GM12801 (cell line): Measurements from ENCODE around the gene PIEZO1.

Experiments
- TF ChIP-seq, protein P1 (sequence below): IDR thresholded peaks from one replicate; pipeline ENCODE4 v1.5.1; 2011; ENCODE audit warnings: control low read depth; ENCODE audit not compliant: insufficient read length; ENCODE audit errors: extremely low read depth

Gene PIEZO1

DNA sequence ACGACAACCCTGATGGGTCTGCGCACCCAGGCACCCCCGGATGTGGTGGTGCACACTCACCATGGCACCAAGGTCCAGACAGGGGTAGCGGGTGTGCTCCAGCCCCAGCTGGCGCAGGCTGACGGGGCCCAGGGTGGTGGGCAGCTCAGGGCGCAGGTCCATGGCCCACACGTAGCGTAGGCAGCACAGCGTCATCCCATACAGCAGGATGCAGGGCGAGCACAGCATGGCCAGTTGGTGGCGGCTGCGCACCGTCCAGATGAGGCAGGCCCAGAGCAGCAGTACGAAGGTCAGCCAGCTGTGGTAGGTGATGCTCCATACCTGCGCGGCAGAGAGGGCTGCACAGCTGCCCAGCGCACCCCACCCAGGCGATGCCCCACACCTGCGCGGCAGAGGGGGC is 48.9 kb downstream of the PIEZO1 start:
- TF ChIP-seq, protein P1, sequence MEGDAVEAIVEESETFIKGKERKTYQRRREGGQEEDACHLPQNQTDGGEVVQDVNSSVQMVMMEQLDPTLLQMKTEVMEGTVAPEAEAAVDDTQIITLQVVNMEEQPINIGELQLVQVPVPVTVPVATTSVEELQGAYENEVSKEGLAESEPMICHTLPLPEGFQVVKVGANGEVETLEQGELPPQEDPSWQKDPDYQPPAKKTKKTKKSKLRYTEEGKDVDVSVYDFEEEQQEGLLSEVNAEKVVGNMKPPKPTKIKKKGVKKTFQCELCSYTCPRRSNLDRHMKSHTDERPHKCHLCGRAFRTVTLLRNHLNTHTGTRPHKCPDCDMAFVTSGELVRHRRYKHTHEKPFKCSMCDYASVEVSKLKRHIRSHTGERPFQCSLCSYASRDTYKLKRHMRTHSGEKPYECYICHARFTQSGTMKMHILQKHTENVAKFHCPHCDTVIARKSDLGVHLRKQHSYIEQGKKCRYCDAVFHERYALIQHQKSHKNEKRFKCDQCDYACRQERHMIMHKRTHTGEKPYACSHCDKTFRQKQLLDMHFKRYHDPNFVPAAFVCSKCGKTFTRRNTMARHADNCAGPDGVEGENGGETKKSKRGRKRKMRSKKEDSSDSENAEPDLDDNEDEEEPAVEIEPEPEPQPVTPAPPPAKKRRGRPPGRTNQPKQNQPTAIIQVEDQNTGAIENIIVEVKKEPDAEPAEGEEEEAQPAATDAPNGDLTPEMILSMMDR = no peak

DNA sequence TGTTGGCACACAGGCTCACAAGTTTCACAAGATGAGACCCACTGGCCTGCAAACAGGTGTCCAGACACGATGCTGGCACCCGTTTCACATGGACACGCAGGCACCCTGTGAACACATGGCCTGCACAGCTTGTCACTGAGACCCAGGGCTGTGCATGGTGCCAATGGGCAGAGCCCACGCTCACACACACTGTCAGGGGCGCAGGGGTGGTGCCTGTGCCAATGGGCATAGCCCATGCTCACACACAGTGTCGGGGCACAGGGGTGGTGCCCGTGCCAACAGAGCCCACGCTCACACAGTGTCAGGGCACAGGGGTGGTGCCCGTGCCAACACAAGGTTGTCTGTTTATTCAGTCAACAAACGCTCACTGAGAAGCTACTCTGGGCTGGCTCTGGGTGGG is 49.4 kb downstream of the PIEZO1 start:
- TF ChIP-seq, protein P1 = no peak

DNA sequence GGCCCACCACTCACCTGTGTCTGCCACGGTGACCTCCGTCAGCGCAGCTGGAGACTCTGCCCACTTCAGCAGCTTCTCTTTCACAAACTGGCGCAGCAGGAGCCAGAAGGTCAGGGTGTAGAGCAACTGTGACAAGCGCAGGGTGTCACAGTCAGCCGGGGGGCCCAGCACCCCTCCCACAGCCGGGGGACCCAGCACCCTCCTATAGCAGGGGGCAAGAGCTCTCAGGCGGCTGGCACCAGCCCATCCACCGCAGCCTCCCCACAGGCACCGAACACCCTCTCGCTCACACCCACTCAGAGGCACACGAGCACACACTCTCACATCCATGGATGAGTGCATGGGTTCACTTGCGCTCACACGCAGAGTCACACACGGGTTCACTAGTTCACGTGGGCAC is 49.9 kb downstream of the PIEZO1 start:
- TF ChIP-seq, protein P1 = no peak

DNA sequence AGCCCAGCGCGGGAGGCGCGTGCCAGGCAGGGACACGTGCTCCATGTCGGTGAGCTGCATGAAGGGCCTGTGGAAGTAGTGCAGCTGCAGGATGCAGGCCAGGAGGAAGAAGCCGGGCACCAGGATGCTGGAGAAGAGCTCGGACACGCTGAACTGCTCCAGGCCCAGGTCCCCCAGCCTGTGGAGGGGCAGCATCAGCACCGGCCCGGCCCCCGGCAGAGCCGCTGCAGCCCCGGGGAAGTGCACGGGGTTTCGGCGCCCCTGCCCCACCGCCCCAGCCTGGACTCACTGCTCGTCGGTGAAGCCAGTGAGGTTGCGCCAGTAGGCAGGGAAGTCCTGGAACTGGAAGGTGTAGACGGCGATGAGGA is 50.7 kb downstream of the PIEZO1 start:
- TF ChIP-seq, protein P1 = no peak

DNA sequence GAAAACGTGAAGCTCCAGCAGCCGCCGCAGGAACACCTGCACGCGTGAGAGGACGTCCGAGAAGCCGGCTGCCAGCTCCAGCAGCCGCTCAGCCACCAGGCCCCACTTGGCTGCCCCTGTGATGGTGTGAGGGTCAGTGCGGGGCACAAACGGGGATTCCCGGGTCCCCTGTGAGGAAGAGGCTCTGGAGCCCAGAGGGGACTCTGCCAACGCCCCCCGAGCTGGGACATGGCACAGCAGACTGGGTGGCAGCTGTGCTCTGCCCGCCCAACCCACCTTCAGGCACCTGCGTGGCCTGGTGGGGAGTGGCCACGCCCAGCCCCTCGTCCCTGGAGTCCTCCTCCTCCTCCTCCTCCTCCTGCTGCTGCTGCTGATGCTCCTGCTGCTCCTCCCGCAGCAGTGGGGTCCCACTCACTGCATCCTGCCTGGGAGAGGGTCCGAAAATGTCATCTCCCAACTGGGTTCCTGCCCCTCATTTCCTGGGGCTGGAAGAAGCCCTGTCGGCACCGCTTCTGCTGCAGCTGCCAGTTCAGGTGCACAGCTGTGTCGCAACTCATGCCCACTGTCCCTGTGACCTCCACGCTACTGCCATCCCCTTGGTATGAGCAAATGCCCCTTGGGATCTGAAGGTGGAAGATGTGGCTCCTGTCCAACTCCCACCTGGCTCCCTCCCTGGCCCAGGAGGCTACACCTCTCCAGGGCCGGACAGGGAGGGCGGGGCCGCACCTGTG is 51.2 kb downstream of the PIEZO1 start:
- TF ChIP-seq, protein P1 = no peak

DNA sequence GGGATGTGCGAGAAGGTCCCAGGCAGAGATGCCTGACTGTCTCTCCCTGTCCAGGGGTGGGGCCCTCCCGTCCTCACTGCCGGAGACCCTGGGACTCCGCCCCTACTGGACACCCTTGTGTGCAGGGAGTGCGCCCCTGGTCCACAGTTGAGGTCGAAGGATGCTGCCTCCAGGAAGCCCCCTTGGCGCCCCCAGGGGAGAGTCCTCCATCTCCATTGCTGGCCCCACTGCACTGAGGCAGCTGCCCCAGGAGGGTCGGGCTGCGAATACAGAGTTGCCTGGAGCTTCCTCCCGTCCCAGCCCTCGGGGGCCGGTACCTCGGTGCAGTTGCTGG is 52.1 kb downstream of the PIEZO1 start:
- TF ChIP-seq, protein P1 = no peak

DNA sequence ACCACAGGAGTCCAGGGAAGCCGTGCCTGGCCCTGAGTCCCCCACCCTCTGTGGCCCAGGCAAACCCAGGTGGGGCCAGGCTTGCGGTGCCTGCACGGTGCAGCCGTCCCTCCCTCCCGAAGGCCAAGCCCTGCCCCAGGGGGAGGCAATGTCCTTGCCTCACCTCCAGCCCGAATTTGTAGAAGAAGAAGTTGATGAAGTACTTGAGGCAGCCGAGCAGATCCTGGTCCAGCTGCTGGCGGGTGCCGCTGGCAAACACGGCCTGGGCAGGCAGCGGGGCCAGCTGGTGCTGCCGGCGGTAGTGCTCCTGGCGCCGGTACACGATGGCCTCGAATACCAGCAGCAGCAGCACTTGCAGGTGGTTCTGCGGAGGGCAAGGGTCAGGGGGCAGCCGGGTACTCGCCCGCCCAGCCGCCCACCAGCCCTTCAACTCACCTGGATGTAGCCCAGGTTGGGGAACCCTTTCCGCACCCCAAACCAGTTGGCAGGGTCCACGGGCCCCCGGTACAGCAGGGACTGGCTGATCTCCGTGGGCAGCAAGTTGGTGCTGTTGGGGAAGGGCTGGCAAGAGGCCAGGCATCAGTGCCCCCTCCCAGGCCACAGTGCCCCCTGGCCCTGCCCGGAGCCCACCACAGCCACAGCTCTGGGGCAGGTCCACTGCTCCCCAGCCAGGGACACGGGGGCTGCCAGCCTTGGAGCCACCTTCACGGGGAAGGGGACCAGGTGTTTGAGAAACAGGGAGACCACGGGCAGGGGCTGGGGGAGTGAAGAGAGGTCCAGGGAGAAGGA is 52.7 kb downstream of the PIEZO1 start:
- TF ChIP-seq, protein P1 = no peak
